DMS114 treated with DMSO at 0.1 percent for 48 hours (cell line): ENCODE data around the gene BACH2.
"Not testable (repeated sequence)": the region's sequence is repeated elsewhere in the genome, so short reads cannot be mapped to it uniquely, and the experiment has no call there.

ENCODE experiments used
- DNase-seq: peaks from one replicate; lab custom pipeline; 2025; ENCODE audit not compliant: unreplicated experiment; lab: John Stamatoyannopoulos, UW

Gene BACH2

DNA sequence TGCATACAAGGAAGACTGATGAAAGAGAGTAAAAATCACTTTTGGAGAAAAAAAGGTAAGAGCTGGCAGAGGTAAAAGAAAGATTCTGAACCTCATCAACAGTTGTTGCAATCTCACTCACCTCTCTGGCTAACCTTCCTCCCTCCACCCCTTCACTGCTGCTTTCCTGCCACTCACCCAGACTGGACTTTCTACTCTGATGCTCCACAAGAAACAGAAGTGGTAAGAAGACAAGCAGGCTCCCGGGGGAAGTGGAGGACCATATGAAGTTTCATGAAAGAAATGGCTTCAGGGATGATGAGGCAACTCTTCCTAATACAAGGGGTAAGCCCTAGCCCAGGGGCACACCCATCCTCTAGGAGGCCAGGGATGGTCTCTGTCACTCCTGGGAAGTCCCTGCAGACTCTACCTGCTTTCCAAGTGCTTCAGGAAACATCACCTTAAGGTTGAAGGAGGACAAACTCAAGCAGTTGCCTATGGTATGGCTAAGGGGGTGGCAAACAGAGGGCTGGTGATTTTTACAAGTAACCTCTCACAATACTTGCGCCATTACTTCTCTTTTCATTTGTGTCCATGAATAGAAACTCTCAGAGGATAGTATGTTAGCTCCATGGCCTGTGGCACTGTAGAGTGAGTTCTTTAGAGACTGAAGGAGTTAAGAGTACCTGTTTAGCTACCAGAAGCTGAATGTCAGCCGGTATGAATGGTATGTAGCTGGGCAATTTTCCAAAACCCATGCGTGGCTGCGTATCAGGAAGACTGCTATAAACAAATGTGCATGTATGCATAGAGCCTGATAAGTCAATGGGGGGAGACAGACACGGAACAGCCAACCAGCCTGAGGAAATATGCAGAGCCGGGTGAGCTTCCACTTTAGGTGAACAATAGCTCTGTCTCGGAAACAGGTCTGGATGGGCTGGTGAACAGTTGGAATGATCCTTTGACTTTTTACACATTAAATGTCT is 112.0 kb downstream of the BACH2 start:
- DNase-seq, result no peak

DNA sequence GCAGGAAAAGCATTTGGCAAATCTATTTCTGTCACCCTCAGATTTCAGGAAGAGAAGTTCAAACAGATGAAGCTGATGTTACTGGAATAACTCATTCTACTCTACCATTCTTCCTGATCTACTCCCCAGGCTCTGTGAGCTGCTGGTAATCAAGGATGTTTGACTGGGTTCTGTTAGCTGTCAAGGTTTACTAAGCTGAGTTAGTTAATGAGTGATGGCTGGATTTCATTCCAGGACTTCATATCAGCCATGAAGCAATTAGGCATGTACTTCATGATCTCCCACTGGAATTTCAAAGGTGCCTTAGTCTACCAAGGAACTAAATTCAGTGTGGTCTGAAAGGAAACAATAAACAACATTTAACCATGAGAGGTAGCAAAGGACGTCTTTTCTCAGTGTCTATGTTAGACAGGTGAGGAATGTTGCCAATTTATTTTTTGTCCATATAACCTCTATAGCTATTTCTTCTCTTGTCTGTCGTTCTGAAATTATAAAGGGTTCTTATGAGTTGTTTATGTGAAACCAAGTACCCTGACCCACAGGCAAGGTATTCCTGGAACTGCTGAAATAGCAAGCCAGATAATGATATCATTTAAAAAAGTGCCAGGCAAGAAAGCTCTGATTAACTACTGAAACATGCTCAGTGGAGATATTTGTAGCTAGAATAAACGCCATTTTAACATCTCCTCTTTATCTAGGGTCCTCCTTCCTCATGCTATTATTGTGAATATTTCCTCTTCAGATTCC is 112.9 kb downstream of the BACH2 start:
- DNase-seq, result no peak

DNA sequence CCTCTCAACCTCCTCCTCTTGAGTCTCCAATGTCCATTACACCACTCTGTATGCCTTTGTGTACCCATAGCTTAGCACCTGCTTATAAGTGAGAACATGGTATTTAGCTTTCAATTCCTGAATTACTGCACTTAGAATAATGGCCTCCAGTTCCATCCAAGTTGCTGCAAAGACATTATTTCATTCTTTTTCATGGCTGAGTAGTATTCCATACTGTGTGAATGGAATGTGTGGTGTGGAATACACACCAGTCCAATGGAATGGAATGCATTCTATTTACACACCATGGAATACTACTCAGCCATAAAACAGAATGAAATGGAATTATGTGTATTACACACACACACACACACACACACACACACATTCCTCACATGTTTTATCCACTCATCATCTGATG is 116.1 kb downstream of the BACH2 start:
- DNase-seq, result no peak

DNA sequence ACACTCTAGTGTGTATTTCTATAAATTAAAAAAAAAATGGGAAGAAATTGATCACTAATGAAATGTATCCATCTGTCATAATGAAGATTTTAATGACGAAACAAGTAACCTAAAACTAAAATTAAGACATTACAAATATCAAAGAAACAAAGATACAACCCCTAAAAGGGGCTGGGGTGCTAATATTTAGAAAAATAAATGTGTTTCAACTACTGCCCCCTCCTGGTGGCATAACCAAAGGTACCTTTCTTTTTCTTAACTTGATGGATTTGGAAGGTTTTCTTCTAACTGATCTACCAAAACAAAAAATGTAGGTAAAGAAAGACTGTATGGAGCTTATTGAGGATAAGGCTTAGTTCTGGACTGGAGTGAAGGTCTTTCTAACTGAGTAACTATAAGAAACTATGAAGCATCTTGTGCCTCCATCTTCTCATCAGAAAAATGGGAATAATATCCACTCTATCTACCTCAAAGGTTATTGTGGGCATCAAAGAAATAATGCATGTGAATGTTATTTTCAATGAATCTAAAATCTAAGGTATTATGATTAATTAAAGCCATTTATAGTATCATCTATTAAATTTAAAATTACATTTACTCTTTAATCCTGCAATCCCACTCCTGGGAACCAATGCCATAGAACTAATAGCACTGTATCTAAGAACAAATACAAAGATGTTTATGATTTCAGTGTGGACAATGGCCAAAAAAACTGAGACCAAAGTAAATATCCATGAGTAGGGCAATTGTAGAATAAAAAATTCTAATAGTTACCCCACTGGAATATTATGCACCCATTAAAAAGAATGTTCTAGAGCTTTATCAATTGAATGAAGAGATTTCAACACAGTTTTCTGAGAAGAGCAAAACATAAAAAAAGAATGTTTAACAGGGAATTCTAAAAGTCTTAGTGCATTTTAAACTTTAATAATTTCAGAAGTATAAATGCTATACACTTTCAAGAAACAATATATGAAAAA is 117.2 kb downstream of the BACH2 start:
- no peak for DNase-seq

DNA sequence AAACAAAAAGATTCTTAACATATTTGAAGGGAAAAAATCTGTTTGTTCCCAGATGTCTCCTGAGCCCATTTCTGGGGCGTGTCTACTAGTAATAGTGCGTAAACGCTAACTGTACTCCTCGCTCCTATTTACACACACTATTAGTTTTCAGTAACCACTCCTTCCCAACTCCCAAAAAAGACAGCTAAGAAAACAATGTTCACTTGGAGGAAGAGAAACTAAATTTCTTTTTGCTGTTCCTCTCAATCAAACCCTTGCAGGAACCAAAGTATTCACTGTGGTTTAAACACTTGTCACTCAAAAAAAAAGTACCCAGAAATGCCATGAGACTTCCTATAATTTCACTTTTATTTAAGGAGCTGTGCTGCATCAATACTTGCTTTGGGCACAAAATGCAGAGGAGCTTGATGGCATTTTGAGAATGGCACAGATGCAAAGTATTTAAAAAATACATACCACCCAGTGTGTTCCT is 118.2 kb downstream of the BACH2 start:
- DNase-seq, result no peak

DNA sequence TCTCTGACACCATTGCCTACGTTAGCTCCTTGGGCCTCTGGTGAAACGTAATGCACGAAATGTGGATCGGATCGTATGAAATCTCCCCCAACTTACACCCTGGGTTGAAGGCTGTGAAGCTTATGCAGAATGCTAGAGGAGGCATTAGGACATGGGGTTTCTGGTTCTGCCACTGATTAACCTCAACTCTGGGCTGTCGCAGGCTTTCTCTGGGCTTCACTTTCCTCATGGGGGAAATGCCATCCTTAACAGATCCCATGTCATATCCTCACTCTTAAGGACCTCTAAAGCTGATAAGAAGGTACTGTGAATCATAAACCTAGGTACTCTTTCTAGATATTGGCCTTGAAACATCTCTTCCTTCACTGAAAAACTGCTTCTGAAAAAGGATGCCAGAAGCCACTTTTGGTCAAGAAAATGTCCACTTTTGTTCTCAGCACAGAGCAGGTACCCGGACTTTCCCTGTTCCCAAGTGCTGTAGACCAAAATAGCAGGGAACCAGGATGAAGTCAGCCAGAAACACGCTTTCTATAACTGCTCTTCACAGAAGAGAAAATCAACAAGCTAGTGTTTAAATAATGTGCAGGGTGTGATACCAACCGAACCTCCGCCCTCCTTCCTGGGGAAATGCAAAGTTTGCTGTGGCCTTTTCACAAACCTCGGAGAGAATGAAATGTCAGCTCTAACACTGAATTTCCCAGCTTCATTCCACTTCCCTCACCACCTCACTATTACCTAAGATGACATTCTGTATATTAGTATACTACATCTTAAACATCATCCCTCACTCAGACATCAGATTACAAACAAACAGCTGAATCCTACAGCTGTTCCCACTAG is 118.9 kb downstream of the BACH2 start:
- no peak for DNase-seq

DNA sequence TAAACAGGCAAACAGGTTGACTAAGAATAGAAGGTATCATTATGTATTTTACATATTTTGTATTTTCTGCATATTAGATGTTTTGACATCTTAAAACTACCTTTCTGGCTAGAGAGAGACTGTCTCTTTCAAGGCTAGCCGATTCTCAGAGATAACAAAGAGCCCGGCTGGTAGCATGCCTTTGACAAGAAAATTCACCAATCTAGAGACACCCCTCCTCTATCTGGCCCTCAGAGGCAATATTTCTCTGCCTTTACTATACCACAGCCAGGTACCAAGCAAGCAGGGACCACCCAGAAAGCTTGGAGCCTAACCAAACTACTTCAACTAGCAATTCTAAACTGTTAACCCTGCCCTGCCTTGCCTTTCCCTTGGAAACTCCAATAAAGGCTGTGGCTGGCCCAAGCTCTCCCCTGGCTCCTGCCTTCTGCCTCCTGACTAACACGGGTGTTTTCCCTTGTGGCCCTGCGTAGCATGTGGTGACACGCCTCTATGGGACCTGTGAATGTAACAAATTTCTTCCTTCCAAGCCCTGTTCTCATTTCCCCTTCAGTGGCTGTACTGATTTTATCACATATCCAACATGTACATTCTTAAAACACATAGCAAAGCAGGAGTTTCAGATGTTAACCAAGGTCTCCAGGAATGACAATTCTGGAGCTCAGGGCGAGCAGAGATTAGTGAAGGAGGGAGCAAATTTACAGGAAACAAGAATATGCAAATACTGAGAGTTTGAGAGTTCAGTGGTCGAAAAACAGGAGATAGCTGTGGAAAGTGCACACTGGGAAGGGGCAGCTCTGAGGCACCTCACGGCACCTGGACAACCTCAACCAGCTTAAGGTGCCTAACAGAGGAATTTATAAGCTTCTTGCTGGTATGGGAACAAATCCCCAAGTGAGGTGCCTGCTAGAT is 120.8 kb downstream of the BACH2 start:
- no peak for DNase-seq

DNA sequence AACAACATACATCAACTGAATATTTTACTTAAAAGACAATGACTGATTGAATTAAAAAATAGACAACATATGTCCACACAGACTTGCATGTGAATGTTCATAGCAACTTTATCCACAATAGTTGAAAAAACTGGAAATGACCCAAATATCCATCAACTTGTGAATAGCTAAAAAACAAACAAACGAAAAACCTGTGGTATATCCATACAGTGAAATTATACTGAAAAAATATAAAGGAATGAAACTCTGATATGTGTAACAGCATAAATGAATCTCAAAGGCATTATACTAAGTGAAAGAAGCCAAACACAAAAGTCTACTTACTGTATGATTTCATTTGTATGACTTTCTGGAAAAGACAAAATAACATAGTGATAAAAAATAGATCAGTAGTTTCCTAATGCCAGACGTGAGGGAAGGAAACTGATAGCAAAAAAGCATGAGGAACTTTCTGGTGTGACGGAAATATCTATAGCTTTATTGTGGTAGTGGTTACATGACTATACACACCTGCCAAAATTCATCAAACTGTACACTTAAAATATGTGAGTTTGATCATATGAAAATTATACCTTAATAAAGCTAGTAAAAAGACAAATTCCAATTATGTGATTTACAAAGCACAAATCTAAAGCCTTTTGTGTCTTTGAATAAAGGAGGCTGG is 123.2 kb downstream of the BACH2 start:
- DNase-seq, result no peak

DNA sequence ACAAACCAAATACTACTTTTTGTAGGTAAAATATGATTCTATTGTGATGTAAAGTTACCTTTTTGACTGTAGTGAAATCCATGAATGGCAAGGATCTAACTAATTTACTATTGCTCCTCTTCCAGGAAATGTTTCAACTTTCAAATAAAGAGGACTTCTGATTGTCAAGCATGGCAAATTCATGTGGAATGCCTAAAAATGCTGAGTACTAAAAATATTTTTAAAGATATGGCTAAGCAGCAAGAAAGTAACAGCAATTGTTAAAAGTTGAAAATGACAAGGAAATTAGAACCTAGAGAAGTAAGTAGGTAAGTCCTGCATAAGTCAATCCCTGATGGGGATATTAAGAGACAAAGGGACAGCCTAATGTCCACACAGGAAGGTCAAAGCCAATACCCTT is 126.0 kb downstream of the BACH2 start:
- DNase-seq, result no peak

DNA sequence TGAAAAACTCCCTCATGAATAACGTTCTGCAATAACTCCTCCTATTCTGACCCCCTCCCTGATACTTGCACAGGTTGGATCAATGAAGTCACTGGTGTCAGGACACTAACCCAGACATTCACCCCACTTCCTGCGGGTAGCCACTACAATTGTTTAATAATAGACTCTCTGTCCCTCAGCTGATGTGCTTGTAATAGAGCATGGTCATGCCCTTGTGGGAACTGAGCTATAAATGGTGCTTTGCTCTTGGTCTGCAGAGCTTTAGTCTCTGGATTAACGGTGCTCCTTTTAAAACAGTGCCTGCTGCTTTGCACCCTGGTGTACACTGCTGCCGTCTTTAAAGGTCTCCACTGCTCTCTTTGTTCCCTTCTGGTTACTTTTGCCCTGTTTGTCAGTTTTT is 127.3 kb downstream of the BACH2 start:
- no peak for DNase-seq

DNA sequence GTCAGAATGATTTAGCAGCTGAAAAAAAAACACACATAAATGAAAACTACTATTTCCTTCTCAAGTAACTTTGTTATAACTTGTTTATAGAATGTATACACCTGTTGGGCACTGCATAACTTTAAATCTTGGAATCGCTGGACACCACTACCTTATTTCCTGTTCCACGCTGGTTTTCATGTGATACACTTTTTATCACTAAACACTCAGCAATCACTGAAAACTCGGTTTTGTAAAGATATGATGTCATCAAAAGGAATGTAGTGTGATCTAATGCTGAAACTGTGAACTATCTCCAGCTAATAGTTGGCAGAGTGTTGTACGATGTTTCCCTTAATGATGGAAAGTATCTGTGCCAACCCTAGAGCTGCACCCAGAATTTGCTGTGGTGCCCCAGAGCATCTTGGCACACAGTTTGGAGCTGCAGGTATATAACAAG is 127.9 kb downstream of the BACH2 start:
- no peak for DNase-seq

DNA sequence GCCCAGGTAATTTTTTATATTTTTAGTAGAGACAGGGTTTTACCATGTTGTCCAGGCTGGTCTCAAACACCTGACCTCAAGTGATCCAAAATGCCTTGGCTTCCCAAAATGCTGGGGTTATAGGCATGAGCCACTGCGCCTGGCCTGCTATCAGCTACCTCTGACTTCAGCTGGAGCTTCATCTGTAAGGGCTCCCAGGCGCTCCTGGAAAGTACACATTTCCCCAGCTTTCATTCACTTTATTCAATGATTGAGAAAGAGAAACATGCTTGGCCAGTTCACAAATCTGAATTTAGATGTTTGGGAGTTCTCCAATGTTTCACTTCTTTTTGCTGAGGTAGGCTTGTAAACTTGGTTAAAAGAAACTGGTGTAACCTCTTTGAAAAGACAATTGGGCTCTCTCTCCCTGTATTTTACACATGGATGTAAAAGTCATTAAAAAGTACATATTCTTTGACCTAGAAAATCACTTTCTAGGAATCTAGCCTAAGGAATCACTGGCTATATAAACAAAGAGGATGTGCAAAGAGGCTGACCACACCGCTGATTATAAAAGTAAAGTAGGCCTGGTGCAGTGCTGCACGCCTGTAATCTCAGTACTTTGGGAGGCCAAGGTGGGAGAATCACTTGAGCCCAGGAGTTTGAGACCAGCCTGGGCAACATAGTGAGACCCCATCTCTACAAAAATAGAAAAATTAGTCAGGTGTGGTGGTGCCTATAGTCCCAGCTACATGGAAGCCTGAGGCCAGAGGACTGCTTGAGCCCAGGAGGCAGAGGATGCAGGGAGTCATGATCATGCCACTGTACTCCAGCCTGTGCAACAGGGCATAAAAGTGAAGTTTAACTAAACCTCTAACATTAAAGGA is 128.9 kb downstream of the BACH2 start:
- DNase-seq, result no peak

DNA sequence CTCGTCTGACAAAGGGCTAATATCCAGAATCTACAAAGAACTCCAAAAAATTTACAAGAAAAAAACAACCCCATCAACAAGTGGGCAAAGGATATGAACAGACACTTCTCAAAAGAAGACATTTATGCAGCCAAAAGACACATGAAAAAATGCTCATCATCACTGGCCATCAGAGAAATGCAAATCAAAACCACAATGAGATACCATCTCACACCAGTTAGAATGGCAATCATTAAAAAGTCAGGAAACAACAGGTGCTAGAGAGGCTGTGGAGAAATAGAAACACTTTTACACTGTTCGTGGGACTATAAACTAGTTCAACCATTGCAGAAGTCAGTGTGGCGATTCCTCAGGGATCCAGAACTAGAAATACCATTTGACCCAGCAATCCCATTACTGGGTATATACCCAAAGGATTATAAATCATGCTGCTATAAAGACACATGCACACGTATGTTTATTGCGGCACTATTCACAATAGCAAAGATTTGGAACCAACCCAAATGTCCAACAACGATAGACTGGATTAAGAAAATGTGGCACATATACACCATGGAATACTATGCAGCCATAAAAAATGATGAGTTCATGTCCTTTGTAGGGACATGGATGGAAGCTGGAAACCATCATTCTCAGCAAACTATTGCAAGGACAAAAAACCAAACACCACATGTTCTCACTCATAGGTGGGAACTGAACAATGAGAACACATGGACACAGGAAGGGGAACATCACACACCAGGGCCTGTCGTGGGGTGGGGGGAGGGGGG is 130.3 kb downstream of the BACH2 start:
- not testable (repeated sequence) for DNase-seq

DNA sequence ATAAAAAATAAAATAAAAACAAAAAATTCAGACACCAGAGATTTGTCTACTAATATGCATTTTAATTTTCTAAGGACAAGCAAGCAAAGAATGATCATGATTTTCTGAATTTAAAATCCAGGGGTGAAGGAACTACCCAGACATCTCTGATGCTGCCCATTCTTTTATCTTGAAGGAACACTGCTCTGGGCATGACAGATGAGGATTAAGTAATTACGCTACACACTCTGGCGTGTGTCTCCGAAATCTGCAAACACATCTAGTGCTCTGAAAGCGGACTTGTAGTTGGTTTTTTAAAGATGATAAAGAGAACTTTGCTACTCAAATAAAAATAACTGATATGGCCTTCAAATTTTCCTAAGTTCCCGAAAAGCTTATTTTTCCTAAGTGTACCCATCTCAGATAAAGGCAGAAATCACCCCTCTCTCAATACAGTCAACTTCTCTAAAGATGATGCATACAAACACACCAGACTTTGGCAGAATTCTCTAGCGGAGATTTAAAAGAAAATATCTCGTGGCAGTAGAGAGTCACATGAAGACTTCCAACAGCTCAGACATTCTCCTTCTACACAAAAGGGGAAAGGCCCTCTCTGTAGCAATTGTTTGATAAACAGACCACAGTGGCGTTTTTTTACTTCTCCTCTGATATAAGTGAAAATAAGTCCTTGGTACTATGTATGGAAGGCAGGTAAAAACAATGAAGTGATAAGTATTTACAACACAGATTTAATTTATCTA is 133.8 kb downstream of the BACH2 start:
- no peak for DNase-seq

DNA sequence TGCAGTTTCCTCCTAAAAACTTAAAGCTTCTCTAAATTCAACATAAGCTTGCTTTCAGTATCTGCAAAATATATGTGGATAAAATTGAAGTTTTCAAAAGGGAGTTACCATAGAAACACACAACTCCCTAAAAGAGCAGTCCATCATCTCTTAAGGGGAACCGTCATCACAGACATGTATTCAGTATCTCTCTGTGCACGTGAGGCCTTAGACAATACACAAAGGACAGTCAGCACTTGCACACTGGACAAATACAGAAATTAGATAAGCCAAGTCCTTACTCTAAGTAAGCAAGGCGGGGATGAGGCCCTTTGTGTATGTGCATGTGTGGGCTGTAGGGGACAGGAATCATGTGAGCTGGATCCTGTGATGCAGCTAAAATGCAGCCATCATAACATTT is 136.6 kb downstream of the BACH2 start:
- no peak for DNase-seq

DNA sequence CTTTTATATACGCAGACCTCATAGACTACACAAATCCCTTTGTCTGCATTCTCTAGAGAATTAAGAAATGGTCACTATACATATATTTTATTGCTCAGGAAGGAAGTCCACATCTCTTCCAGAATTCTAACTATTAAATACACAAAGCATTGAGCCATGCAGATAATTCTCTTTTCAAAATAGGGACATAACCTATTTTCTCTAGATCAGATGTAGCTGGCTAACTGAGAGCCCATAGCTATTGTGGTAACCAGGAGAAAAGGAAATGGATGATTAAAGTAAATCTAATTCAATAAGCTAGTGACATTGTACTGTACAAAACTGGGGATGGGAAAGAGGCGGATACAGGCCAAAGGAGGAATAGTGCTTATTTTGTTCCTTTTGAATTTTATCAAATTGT is 137.2 kb downstream of the BACH2 start:
- DNase-seq, result no peak
